Stimulated activated CD8-positive, alpha-beta memory T cell treated with anti-CD3 and anti-CD28 coated beads, Interleukin-12 subunit alpha, Interleukin-12 subunit beta, amount 100 ng/mL, for 24 hours (primary cell): ENCODE results near the gene LRRC26.
"Not testable (repeated sequence)": the region's sequence is repeated elsewhere in the genome, so short reads cannot be mapped to it uniquely, and the experiment has no call there.

Experiments
- DNase-seq: peaks from one replicate; pipeline ENCODE4 v3.0.0-alpha.2; 2020; ENCODE audit errors: extremely low read depth

LRRC26 gene

GRCh38 chr9:137136881-137137607, 32.8 kb downstream of the LRRC26 start:
- no peak for DNase-seq

DNA sequence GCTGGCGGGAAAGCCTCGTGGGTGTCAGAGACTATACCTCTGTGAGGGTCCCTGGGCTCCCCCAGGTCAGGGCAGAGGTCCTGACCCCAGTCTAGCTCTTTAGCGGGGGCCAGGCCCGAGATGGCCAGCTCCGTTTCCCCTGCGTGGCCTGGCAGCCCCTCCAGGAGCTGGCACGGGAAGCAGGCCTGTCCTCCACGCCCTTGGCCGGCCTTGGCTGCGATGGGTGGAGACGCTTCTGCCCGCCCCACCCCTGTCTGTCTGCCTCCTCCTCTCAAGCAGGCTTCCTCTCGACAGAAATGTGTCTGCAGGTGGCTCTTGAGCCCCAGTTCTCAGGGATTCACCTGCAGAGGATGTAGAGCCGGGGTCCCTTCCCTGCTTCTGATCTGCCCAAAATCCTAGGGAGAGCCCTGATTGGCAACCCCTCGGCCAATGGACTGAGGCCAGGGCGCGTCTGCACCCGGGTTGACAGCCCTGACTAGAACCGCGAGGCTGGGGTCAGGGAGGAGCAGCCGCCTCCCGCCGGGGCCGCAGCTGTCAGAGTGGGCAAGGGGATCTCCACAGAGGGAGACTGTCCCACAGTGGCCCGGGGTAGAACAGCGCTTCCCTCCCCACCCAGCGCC, 33.5 kb downstream of the LRRC26 start:
- no peak for DNase-seq

- not testable (repeated sequence) for DNase-seq
Measured at GRCh38 chr9:137135154-137135553, 34.7 kb downstream of the LRRC26 start.

GRCh38 chr9:137134191-137134590, 35.7 kb downstream of the LRRC26 start:
- DNase-seq, result no peak

- DNase-seq, result no peak
Measured at GRCh38 chr9:137130176-137130755, 39.6 kb downstream of the LRRC26 start.

DNA sequence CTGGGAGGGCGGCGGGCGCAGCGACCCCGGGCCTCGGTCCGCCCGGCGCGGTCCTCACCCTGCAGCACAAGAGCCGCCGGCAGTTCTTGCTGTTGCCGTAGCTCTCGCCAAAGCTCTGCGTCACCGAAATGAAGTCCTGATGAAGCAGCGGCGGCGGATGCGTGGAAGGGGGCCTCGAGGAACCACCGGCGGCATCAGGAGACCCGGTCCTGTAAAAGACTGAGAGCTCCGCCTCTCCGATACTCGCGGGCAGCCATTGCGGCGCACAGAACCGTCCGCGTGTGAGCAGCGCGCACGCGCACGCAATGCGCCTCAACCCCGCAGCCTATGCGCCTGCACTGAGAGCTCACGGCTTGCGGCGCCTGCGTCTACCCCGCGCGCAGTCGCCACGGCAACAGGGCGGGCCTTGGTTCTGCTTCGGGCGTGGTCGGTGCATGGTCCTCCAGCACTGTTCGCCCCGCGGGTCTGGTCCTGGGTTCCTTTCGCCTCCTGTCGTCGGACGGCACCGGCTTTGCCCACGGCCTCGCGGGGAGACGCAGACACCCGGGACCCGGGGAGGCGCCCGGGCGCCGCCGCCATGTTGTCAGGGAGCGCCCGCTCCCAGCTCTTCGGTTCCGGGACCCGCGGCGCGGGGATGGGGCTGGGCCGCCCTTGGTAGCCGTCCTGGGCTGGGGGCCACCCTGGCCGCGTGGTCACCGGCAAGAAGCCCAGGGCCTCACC, 40.2 kb downstream of the LRRC26 start:
- DNase-seq, result peak; percentile 73

DNA sequence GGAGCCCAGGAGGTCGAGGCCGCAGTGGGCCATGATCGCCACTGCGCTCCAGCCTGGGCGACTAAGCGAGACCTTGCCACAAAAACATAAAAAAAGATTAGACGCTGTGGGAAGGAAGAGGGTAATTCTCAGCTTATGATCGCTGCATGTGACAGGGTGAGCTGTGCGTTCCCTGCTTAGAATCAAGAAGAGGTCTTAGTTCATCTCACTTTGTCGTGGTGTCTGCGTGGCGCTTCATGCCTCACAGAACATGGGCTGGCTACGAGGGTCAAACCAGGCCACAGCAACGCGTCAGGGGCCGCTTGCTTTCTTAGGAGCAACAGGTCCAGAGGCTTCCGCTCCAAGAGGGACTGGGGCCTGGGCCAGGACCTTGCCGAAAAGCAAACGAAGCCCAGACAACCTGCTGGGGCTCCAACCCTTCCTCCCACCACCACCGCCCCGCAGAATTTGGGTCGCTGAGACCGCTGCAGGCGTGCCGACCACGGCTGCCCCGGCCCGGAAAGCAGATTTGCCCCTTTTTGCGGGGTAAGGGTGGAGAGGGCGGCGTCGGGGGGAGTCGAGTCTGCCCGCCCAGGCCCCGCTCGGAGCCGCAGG, 40.9 kb downstream of the LRRC26 start:
- DNase-seq, result no peak

GRCh38 chr9:137128158-137128861, 41.5 kb downstream of the LRRC26 start:
- DNase-seq, result no peak

DNA sequence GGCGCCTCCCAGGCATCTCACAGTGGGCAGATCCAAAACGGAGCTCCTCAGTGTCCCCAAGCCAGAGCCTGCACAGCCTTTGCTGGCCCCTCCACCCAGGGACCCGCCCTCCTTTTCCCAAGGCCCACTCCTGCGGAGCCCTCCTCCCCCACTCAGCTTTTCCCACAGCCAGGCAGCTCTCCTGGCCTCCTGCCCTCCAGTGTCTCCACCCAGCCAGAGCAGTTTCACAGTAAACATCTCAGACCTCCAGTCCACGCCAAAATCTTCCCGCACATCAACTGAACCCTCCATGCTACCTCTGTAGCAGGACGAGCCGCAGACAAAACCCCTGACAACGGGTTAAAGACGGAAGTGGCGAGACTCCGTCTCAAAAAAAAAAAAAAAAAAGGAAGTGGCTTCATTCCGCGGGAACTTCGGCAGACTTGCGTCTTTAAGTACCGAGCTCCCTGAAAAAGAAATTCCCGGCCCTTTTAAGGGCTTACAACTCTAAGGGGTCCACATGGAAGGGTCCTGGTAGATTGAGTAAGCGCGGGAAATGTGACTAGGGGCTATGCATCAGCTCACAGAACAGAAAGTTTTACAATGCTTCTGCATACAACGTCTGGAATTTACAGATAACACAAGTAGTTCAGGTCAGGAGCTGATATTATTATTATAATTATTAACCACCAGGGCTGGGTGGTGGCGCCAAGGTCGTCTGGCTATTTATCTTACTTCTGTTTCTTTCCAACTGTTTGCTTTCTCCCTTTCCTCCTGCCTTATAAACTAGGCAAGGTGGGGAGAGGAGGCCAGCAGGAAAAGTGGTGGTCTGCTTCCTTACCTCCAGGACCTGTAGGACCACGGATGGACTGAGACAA, 42.3 kb downstream of the LRRC26 start:
- no peak for DNase-seq

- DNase-seq, result no peak
Measured at GRCh38 chr9:137126786-137127185, 43.1 kb downstream of the LRRC26 start.

- not testable (repeated sequence) for DNase-seq
Measured at GRCh38 chr9:137123952-137124462, 45.8 kb downstream of the LRRC26 start.

DNA sequence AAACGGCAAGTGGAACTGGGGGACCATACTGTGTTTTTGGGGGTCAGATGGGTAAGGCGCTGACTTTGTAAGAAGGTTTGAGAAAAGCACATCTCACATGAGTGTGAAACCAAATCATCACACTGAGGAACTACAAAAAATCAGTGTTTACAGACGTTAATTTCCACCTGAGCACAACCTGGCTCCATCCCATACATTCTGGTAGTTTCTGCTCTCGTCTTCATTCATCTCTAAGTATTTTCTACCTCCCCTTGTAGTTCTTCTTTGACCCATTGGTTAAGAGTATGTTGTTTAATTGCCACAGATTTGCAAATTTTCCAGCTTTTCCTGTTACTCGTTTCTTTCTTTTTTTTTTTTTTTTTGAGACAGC, 46.4 kb downstream of the LRRC26 start:
- no peak for DNase-seq

GRCh38 chr9:137122796-137123467, 46.9 kb downstream of the LRRC26 start:
- DNase-seq, result not testable (repeated sequence)

- not testable (repeated sequence) for DNase-seq
Measured at GRCh38 chr9:137121927-137122795, 47.7 kb downstream of the LRRC26 start.
